Measurements from ENCODE around the gene FSTL5.
A peak's percentile ranks its signal among the peaks of the same experiment; 100 is the strongest.
"Not testable (repeated sequence)": the region's sequence is repeated elsewhere in the genome, so short reads cannot be mapped to it uniquely, and the experiment has no call there.

The FSTL5 gene

GRCh38 chr4:162163892-162164759 lies at the start of gene FSTL5:
Gene FSTL5 (minus strand): TSS chr4:162164000. CDS start chr4:162111396, 52,604 bp downstream.
- no peak within 1 kb of the TSS for H3K4me3 Mint-ChIP-seq

DNA sequence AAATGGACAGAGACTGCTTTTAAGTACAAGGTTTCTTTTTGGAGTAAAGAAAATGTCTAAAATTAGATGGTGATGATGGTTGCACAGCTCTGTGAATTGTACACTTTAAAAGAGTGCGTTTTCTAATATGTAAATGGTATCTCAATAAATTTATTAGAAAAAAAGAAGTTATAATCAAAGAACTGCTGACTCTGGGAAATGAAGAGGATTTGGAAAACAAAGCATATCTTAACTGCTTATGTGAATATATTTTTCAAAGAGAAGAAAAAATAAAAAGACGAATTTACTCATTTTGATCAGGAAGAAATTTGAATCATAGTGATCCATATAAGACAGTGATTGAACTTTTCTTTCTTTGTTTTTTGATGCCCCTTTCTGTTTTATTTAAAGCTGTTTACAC lies 45.9 kb upstream of the FSTL5 start:
- DNase-seq (ENCODE audit: low spot score in 2 of 2) = no peak
- H3K9me3 Mint-ChIP-seq = peaks cover 27% of the 10 kb centered on the region
- no peaks in the 10 kb centered on the region for H3K36me3 Mint-ChIP-seq
- no peak overlapping the region for H3K4me3 Mint-ChIP-seq
- no peak overlapping the region for H3K27ac Mint-ChIP-seq
- ATAC-seq = no peak
- no peaks in the 10 kb centered on the region for H3K4me1 Mint-ChIP-seq

More at GRCh38 chr4:162163892-162164759, at the start of gene FSTL5:
- Mint-ChIP-seq H3K36me3 (no peaks in the 10 kb centered on the region), H3K27ac (no peak within 1 kb of the TSS), H3K9me3 (peaks cover 2% of the 10 kb centered on the region), H3K4me1 (no peaks in the 10 kb centered on the region)
- DNase-seq (ENCODE audit: low spot score in 2 of 2) (no peak), ATAC-seq (peak; percentile 45)

- not testable (repeated sequence) for H3K4me1 Mint-ChIP-seq; H3K36me3 Mint-ChIP-seq; ATAC-seq; DNase-seq (ENCODE audit: low spot score in 2 of 2); H3K27ac Mint-ChIP-seq; H3K4me3 Mint-ChIP-seq
- peaks cover 13% of the 10 kb centered on the region for H3K9me3 Mint-ChIP-seq
Measured at GRCh38 chr4:162203478-162203877, 39.7 kb upstream of the FSTL5 start.

- Mint-ChIP-seq H3K9me3 (peaks cover 11% of the 10 kb centered on the region), H3K36me3 (no peaks in the 10 kb centered on the region), H3K4me3 (no peak overlapping the region), H3K4me1 (no peaks in the 10 kb centered on the region), H3K27ac (no peak overlapping the region)
- DNase-seq (ENCODE audit: low spot score in 2 of 2) = no peak
- no peak for ATAC-seq
Measured at GRCh38 chr4:162201673-162202072, 37.9 kb upstream of the FSTL5 start.

GRCh38 chr4:162170509-162170908 lies 6.7 kb upstream of the FSTL5 start:
- peaks cover 6% of the 10 kb centered on the region for H3K9me3 Mint-ChIP-seq
- H3K4me3 Mint-ChIP-seq = no peak overlapping the region
- no peaks in the 10 kb centered on the region for H3K4me1 Mint-ChIP-seq
- DNase-seq (ENCODE audit: low spot score in 2 of 2) (no peak), ATAC-seq (no peak)
- no peak overlapping the region for H3K27ac Mint-ChIP-seq
- no peaks in the 10 kb centered on the region for H3K36me3 Mint-ChIP-seq

GRCh38 chr4:162164906-162165510 lies 1.2 kb upstream of the FSTL5 start:
- ATAC-seq (no peak), DNase-seq (ENCODE audit: low spot score in 2 of 2) (no peak)
- no peak overlapping the region for H3K27ac Mint-ChIP-seq
- H3K36me3 Mint-ChIP-seq = no peaks in the 10 kb centered on the region
- H3K9me3 Mint-ChIP-seq = peaks cover 2% of the 10 kb centered on the region
- no peaks in the 10 kb centered on the region for H3K4me1 Mint-ChIP-seq
- no peak overlapping the region for H3K4me3 Mint-ChIP-seq

DNA sequence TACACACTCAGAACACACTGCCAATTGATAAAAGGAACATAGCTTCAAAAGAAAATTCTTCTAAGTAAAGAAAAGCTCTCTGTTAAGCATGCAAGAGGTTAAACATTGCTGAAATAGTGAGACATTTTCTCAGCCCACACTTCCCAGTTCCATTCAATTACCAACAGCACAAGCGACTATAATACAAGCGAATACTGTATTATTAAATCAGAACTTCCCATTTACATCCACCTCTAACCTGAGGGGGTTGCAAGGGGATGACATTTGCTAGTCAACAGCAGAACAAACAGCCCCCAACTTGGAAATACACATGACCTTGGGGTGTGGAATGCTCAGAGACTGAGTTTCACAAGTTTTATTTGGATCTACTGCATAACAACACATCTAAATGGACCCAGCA lies 1.1 kb downstream of the FSTL5 start:
- Mint-ChIP-seq H3K4me1 (no peaks in the 10 kb centered on the region), H3K27ac (no peak overlapping the region), H3K9me3 (peaks cover 2% of the 10 kb centered on the region), H3K36me3 (no peaks in the 10 kb centered on the region), H3K4me3 (no peak overlapping the region)
- DNase-seq (ENCODE audit: low spot score in 2 of 2) (no peak), ATAC-seq (no peak)

GRCh38 chr4:162157241-162157640 lies 6.6 kb downstream of the FSTL5 start:
- H3K36me3 Mint-ChIP-seq = no peaks in the 10 kb centered on the region
- ATAC-seq = no peak
- no peaks in the 10 kb centered on the region for H3K4me1 Mint-ChIP-seq
- H3K27ac Mint-ChIP-seq = no peak overlapping the region
- DNase-seq (ENCODE audit: low spot score in 2 of 2) = no peak
- H3K9me3 Mint-ChIP-seq = peaks cover 6% of the 10 kb centered on the region
- H3K4me3 Mint-ChIP-seq = no peak overlapping the region

DNA sequence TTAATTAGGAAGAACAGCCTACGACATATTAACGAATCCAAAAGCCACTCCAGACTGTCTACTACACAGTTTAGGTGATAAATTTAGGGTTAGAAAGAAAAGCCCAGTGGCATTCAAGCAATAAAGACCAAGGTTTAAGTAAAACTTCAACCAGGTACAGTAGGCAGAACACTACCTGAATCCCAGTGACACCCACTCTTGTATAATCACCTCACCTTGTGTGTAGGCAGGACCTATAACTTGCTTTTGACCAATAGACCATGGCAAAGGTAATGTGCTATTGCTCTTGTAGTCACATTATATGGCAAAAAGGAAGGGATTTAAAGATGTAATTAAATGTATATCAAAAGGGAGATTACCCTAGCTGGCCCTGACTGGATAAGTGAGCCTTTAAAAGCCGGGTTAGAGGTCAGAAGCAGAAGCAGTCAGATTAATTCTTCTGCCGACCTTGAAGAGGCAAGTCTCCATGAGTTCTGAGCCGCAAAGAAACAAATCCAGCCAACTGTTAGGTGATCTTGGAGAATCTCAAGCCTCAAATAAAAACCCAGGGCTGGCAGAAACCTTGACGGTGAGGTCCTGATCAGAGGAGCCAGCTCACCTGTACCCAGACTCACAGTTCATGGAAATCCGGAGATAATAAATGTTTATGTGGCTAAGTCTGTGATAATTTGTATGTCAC lies 8.8 kb downstream of the FSTL5 start:
- Mint-ChIP-seq H3K9me3 (peaks cover 6% of the 10 kb centered on the region), H3K4me3 (no peak overlapping the region), H3K27ac (no peak overlapping the region), H3K4me1 (no peaks in the 10 kb centered on the region), H3K36me3 (no peaks in the 10 kb centered on the region)
- DNase-seq (ENCODE audit: low spot score in 2 of 2) (no peak), ATAC-seq (no peak)

- ATAC-seq (no peak), DNase-seq (ENCODE audit: low spot score in 2 of 2) (no peak)
- Mint-ChIP-seq H3K9me3 (peaks cover 6% of the 10 kb centered on the region), H3K4me3 (no peak overlapping the region), H3K4me1 (no peaks in the 10 kb centered on the region), H3K36me3 (no peaks in the 10 kb centered on the region), H3K27ac (no peak overlapping the region)
Measured at GRCh38 chr4:162151850-162152249, 11.9 kb downstream of the FSTL5 start.

- DNase-seq (ENCODE audit: low spot score in 2 of 2) (no peak), ATAC-seq (no peak)
- Mint-ChIP-seq H3K9me3 (peaks cover 8% of the 10 kb centered on the region), H3K36me3 (no peaks in the 10 kb centered on the region), H3K4me3 (no peak overlapping the region), H3K27ac (no peak overlapping the region), H3K4me1 (no peaks in the 10 kb centered on the region)
Measured at GRCh38 chr4:162151386-162151785, 12.4 kb downstream of the FSTL5 start.

- H3K36me3 Mint-ChIP-seq = no peaks in the 10 kb centered on the region
- no peak for DNase-seq (ENCODE audit: low spot score in 2 of 2)
- H3K4me1 Mint-ChIP-seq = no peaks in the 10 kb centered on the region
- H3K4me3 Mint-ChIP-seq = no peak overlapping the region
- ATAC-seq = no peak
- H3K9me3 Mint-ChIP-seq = peaks cover 4% of the 10 kb centered on the region
- H3K27ac Mint-ChIP-seq = no peak overlapping the region
Measured at GRCh38 chr4:162149644-162150043, 14.2 kb downstream of the FSTL5 start.

DNA sequence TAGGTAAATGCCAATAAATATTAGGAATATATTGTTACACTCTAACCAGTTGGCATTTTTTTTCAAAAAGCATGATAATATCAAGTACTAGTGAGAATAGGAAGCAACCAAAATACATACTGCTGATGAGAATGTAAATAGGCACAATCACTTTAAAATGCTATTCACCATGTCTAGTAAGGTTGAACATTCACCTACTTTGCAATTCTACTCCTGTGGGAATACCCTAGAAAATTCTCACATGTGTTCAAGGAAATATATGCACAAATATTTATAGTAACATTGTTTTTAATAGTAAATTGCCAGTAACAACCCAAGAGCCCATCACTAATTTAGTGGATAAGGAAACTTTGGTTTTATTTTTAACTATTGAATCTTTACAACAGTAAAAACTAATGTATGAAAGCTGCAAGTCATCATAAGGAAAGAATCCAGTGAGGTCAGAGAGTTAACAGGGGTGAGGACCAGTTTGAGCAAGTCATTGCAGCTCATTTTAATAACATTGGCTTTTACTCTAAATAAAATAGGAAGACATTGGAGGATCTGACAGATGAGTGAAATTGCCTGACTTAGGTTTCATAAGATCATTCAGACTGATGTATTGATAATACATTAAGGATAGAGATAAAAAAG lies 23.6 kb downstream of the FSTL5 start:
- no peak overlapping the region for H3K27ac Mint-ChIP-seq
- ATAC-seq = no peak
- H3K9me3 Mint-ChIP-seq = peaks cover 15% of the 10 kb centered on the region
- no peak overlapping the region for H3K4me3 Mint-ChIP-seq
- no peaks in the 10 kb centered on the region for H3K4me1 Mint-ChIP-seq
- no peaks in the 10 kb centered on the region for H3K36me3 Mint-ChIP-seq
- no peak for DNase-seq (ENCODE audit: low spot score in 2 of 2)

GRCh38 chr4:162139412-162139811 lies 24.4 kb downstream of the FSTL5 start:
- H3K9me3 Mint-ChIP-seq = peaks cover 15% of the 10 kb centered on the region
- no peak overlapping the region for H3K27ac Mint-ChIP-seq
- ATAC-seq (no peak), DNase-seq (ENCODE audit: low spot score in 2 of 2) (no peak)
- no peaks in the 10 kb centered on the region for H3K36me3 Mint-ChIP-seq
- H3K4me3 Mint-ChIP-seq = no peak overlapping the region
- H3K4me1 Mint-ChIP-seq = no peaks in the 10 kb centered on the region

DNA sequence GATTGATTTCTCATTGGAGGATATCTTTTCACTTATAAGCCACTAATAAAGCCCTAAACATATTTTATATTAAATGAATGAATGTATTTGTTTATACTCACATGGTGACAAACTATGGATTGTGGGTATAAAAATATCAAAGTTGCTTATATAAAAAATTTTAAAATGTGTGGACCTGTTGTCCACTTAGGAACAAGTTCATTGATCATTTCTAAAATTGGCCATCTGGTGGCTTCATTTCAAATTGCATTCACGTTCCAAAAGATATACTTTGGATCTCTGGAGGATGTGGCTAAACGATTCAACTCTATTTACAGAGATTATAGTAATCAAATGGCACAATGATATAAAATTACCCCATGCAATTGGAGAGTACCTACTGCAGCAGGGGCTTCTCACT lies 32.5 kb downstream of the FSTL5 start:
- DNase-seq (ENCODE audit: low spot score in 2 of 2) (no peak), ATAC-seq (no peak)
- Mint-ChIP-seq H3K4me1 (no peaks in the 10 kb centered on the region), H3K4me3 (no peak overlapping the region), H3K27ac (no peak overlapping the region), H3K9me3 (peaks cover 12% of the 10 kb centered on the region), H3K36me3 (no peaks in the 10 kb centered on the region)

Measured in stimulated activated effector memory CD8-positive, alpha-beta T cell treated with anti-CD3 and anti-CD28 coated beads, Interleukin-12 subunit alpha, Interleukin-12 subunit beta, amount 100 ng/mL, for 72 hours (primary cell).